ENCODE measurements around the gene VPS51.

GRCh38 chr11:65113361-65113756, 17.3 kb downstream of the VPS51 start:
- TF ChIP-seq CTCF (IDR thresholded peaks at IDR 0.05), result no peak
- no peak for TF ChIP-seq POLR2A (IDR thresholded peaks at IDR 0.05)
